HUES64 (cell line): Measurements from ENCODE around the gene GIPC2.

Source experiments
- H3K27ac ChIP-seq: 2 replicates; pipeline ENCODE4 v1.7.0; 2013; ENCODE audit warnings: low read depth, low read length, inconsistent platforms
- H3K27me3 ChIP-seq: 2 replicates; pipeline ENCODE4 v1.6.1; 2013; ENCODE audit warnings: mild to moderate bottlenecking, low read length; ENCODE audit not compliant: insufficient read depth
- H3K36me3 ChIP-seq: 2 replicates; pipeline ENCODE4 v1.6.1; 2013; ENCODE audit warnings: mild to moderate bottlenecking, low read length; ENCODE audit not compliant: insufficient read depth
- H3K4me1 ChIP-seq: 2 replicates; pipeline ENCODE4 v1.6.1; 2013; ENCODE audit warnings: mild to moderate bottlenecking, low read length, moderate library complexity; ENCODE audit not compliant: insufficient read depth
- H3K4me3 ChIP-seq: 2 replicates; pipeline ENCODE4 v1.5.1; 2013; ENCODE audit warnings: mild to moderate bottlenecking, low read length, moderate library complexity
- H3K9ac ChIP-seq: 2 replicates; pipeline ENCODE4 v1.6.1; 2013; ENCODE audit warnings: mild to moderate bottlenecking, low read depth, low read length
- H3K9me3 ChIP-seq: 2 replicates; pipeline ENCODE4 v1.6.1; 2013; ENCODE audit warnings: low read depth, low read length; ENCODE audit not compliant: insufficient read depth
- WGBS: fragments of 150-250, 120-280 bp; methylation state at CpG from one replicate; pipeline ENCODE4 v1.1.7; 2013; ENCODE audit warnings: missing lambda C conversion rate; 5-methylcytosine and 5-hydroxymethylcytosine counted together

The GIPC2 gene

GRCh38 chr1:78086697-78087096 lies 40.9 kb downstream of the GIPC2 start:
- no peaks in the 10 kb centered on the region for H3K27me3 ChIP-seq
- H3K4me3 ChIP-seq: no peak overlapping the region
- no peak overlapping the region for H3K27ac ChIP-seq
- no peaks in the 10 kb centered on the region for H3K9me3 ChIP-seq
- no peak overlapping the region for H3K9ac ChIP-seq
- H3K36me3 ChIP-seq: no peaks in the 10 kb centered on the region
- 78% methylated on average over 1 of the region's 1 CpG for WGBS
- H3K4me1 ChIP-seq: no peaks in the 10 kb centered on the region

- WGBS: 79% methylated on average over 2 of the region's 2 CpGs
Measured at GRCh38 chr1:78088015-78088414, 42.2 kb downstream of the GIPC2 start.

GRCh38 chr1:78088486-78088885 lies 42.7 kb downstream of the GIPC2 start:
- no peaks in the 10 kb centered on the region for H3K27me3 ChIP-seq
- H3K9ac ChIP-seq: no peak overlapping the region
- no peak overlapping the region for H3K27ac ChIP-seq
- peaks cover 5% of the 10 kb centered on the region; the same call in 1 of the 2 replicates for H3K4me1 ChIP-seq
- H3K4me3 ChIP-seq: no peak overlapping the region
- H3K36me3 ChIP-seq: no peaks in the 10 kb centered on the region
- H3K9me3 ChIP-seq: no peaks in the 10 kb centered on the region

More at GRCh38 chr1:78088015-78088414, 42.2 kb downstream of the GIPC2 start:
- H3K4me1 ChIP-seq: peaks cover 5% of the 10 kb centered on the region; the same call in 1 of the 2 replicates
- H3K27me3 ChIP-seq: no peaks in the 10 kb centered on the region
- H3K27ac ChIP-seq: no peak overlapping the region
- no peaks in the 10 kb centered on the region for H3K9me3 ChIP-seq
- no peak overlapping the region for H3K4me3 ChIP-seq
- H3K9ac ChIP-seq: no peak overlapping the region
- H3K36me3 ChIP-seq: no peaks in the 10 kb centered on the region

GRCh38 chr1:78089010-78089409 lies 43.2 kb downstream of the GIPC2 start:
- Histone ChIP-seq H3K36me3 (no peaks in the 10 kb centered on the region), H3K4me1 (peaks cover 5% of the 10 kb centered on the region; the same call in 1 of the 2 replicates), H3K4me3 (no peak overlapping the region), H3K9ac (no peak overlapping the region), H3K27me3 (no peaks in the 10 kb centered on the region), H3K9me3 (no peaks in the 10 kb centered on the region), H3K27ac (no peak overlapping the region)
- 93% methylated on average over 2 of the region's 3 CpGs for WGBS

GRCh38 chr1:78090472-78091133 lies 44.8 kb downstream of the GIPC2 start:
- Histone ChIP-seq H3K4me1 (peaks cover 5% of the 10 kb centered on the region; the same call in 1 of the 2 replicates), H3K36me3 (no peaks in the 10 kb centered on the region), H3K4me3 (no peak overlapping the region), H3K27ac (no peak overlapping the region), H3K27me3 (no peaks in the 10 kb centered on the region), H3K9me3 (no peaks in the 10 kb centered on the region), H3K9ac (no peak overlapping the region)
- WGBS: 96% methylated on average over 2 of the region's 3 CpGs

GRCh38 chr1:78091215-78091813 lies 45.5 kb downstream of the GIPC2 start:
- Histone ChIP-seq H3K9me3 (no peaks in the 10 kb centered on the region), H3K36me3 (no peaks in the 10 kb centered on the region), H3K4me3 (no peak overlapping the region), H3K27me3 (no peaks in the 10 kb centered on the region), H3K9ac (no peak overlapping the region), H3K4me1 (peaks cover 5% of the 10 kb centered on the region; the same call in 1 of the 2 replicates), H3K27ac (no peak overlapping the region)
- 91% methylated on average over 18 of the region's 18 CpGs for WGBS

- no peak overlapping the region for H3K9ac ChIP-seq
- H3K27me3 ChIP-seq: no peaks in the 10 kb centered on the region
- 97% methylated on average over 3 of the region's 3 CpGs for WGBS
- no peak overlapping the region for H3K4me3 ChIP-seq
- no peaks in the 10 kb centered on the region for H3K36me3 ChIP-seq
- H3K4me1 ChIP-seq: peaks cover 5% of the 10 kb centered on the region; the same call in 1 of the 2 replicates
- H3K27ac ChIP-seq: no peak overlapping the region
- H3K9me3 ChIP-seq: no peaks in the 10 kb centered on the region
Measured at GRCh38 chr1:78091886-78092285, 46.1 kb downstream of the GIPC2 start.

- H3K4me1 ChIP-seq: peaks cover 5% of the 10 kb centered on the region; the same call in 1 of the 2 replicates
- H3K4me3 ChIP-seq: no peak overlapping the region
- 79% methylated on average over 1 of the region's 1 CpG for WGBS
- no peaks in the 10 kb centered on the region for H3K9me3 ChIP-seq
- no peak overlapping the region for H3K27ac ChIP-seq
- no peaks in the 10 kb centered on the region for H3K27me3 ChIP-seq
- no peak overlapping the region for H3K9ac ChIP-seq
- H3K36me3 ChIP-seq: no peaks in the 10 kb centered on the region
Measured at GRCh38 chr1:78092643-78093042, 46.9 kb downstream of the GIPC2 start.

GRCh38 chr1:78093560-78093959 lies 47.8 kb downstream of the GIPC2 start:
- no peaks in the 10 kb centered on the region for H3K9me3 ChIP-seq
- no peak overlapping the region for H3K9ac ChIP-seq
- 100% methylated on average over 1 of the region's 1 CpG for WGBS
- H3K36me3 ChIP-seq: no peaks in the 10 kb centered on the region
- no peak overlapping the region for H3K4me3 ChIP-seq
- peaks cover 5% of the 10 kb centered on the region; the same call in 1 of the 2 replicates for H3K4me1 ChIP-seq
- H3K27ac ChIP-seq: no peak overlapping the region
- no peaks in the 10 kb centered on the region for H3K27me3 ChIP-seq

GRCh38 chr1:78094639-78095038 lies 48.9 kb downstream of the GIPC2 start:
- Histone ChIP-seq H3K9me3 (no peaks in the 10 kb centered on the region), H3K27ac (no peak overlapping the region), H3K9ac (no peak overlapping the region), H3K27me3 (no peaks in the 10 kb centered on the region), H3K4me3 (no peak overlapping the region), H3K36me3 (no peaks in the 10 kb centered on the region), H3K4me1 (peaks cover 5% of the 10 kb centered on the region; the same call in 1 of the 2 replicates)
- 67% methylated on average over 1 of the region's 1 CpG for WGBS

- Histone ChIP-seq H3K27me3 (no peaks in the 10 kb centered on the region), H3K4me3 (no peak overlapping the region), H3K9me3 (no peaks in the 10 kb centered on the region), H3K4me1 (peaks cover 5% of the 10 kb centered on the region; the same call in 1 of the 2 replicates), H3K36me3 (no peaks in the 10 kb centered on the region), H3K9ac (no peak overlapping the region), H3K27ac (no peak overlapping the region)
- 90% methylated on average over 2 of the region's 2 CpGs for WGBS
Measured at GRCh38 chr1:78095593-78095992, 49.8 kb downstream of the GIPC2 start.
